Endothelial cell of umbilical vein (primary cell): ENCODE measurements around the gene FANCE. TPM values are rescaled to one million over a fixed set of nuclear protein-coding genes. Genes with fewer than 3 reads are reported as not detected.

ENCODE experiments used
- BruUV-seq: library from RNA; stranded (reverse); fragments of 400-500 nt; replicated peaks from 2 replicates; lab custom pipeline; 2021; lab: Mats Ljungman, UMichigan
- CTCF ChIA-PET: fragments of 300-600, 350-600 bp; sonication (Branson Sonifier 250); formaldehyde crosslinking; loops from one replicate; lab custom pipeline; 2021; ENCODE audit warnings: antibody characterized with exemption, inconsistent platforms; lab: Charles Lee
- POLR2A ChIA-PET: fragments of 300-600, 350-600 bp; sonication (Branson Sonifier 250); formaldehyde crosslinking; loops from one replicate; lab custom pipeline; 2021; ENCODE audit warnings: antibody characterized with exemption, inconsistent platforms; lab: Charles Lee
- DNase-seq: peaks from one replicate; pipeline ENCODE4 v3.0.0-alpha.2; 2011; ENCODE audit warnings: low read depth, low spot score
- FAIRE-seq: peaks from 2 replicates; lab custom pipeline; 2011; peaks lifted over from hg19 to GRCh38; lab: Jason Lieb, UNC
- H2AFZ ChIP-seq: 2 replicates; pipeline ENCODE4 v1.6.0; 2012; ENCODE audit warnings: low read depth, low read length, control low read depth, inconsistent platforms
- H3K27ac ChIP-seq: 2 replicates; pipeline ENCODE4 v1.5.1; 2011; ENCODE audit warnings: low read depth, mild to moderate bottlenecking, control low read depth, low read length, moderate library complexity; ENCODE audit not compliant: insufficient read depth
- H3K27me3 ChIP-seq, 2 experiments: 2 replicates each; pipeline versions ENCODE4 v1.6.0 to v1.6.1; 2011; ENCODE audit warnings: low read length in 2 of 2, mixed read lengths in 1 of 2; ENCODE audit not compliant: control insufficient read depth in 2 of 2, insufficient read depth in 2 of 2
- H3K36me3 ChIP-seq, 2 experiments: 2 replicates in 1 of 2; 3 replicates in 1 of 2; pipeline ENCODE4 v1.5.1; 2011; ENCODE audit warnings: low read length in 2 of 2, mild to moderate bottlenecking in 1 of 2, moderate library complexity in 1 of 2; ENCODE audit not compliant: control insufficient read depth in 2 of 2, insufficient read depth in 2 of 2; ENCODE audit errors: extremely low read depth in 1 of 2
- H3K4me1 ChIP-seq: 3 replicates; pipeline ENCODE4 v1.5.1; 2011; ENCODE audit warnings: mild to moderate bottlenecking, low read length; ENCODE audit not compliant: control insufficient read depth, insufficient read depth; ENCODE audit errors: extremely low read depth
- H3K4me2 ChIP-seq: 2 replicates; pipeline ENCODE4 v1.6.1; 2011; ENCODE audit warnings: low read length, control low read depth, mixed read lengths; ENCODE audit not compliant: insufficient read depth
- H3K4me3 ChIP-seq, 3 experiments: fragments of 200-600 bp in 1 of 3; sonication (generic), shearing (Covaris generic) in 1 of 3; replicated peaks in 1 of 3; 2 replicates each; pipeline ENCODE4 v1.5.1; 2011 to 2016; ENCODE audit warnings: control low read depth in 3 of 3, low read length in 3 of 3, mild to moderate bottlenecking in 2 of 3, inconsistent platforms in 1 of 3, low read depth in 1 of 3, moderate library complexity in 1 of 3; ENCODE audit not compliant: insufficient read depth in 1 of 3
- H3K79me2 ChIP-seq: 2 replicates; pipeline ENCODE4 v1.6.0; 2012; ENCODE audit warnings: low read length, inconsistent platforms; ENCODE audit not compliant: control insufficient read depth, insufficient read depth
- H3K9ac ChIP-seq: replicated peaks from 2 replicates; pipeline ENCODE3; 2011; ENCODE audit warnings: low read length, control low read depth; ENCODE audit not compliant: insufficient read depth; ENCODE audit errors: extremely low read depth
- H3K9me1 ChIP-seq: replicated peaks from 3 replicates; pipeline ENCODE4 v1.6.0; 2011; ENCODE audit warnings: mild to moderate bottlenecking, low read length; ENCODE audit not compliant: control insufficient read depth, insufficient read depth; ENCODE audit errors: extremely low read depth
- H3K9me3 ChIP-seq: replicated peaks from 2 replicates; pipeline ENCODE4 v1.5.1; 2012; ENCODE audit warnings: low read length, inconsistent platforms; ENCODE audit not compliant: control insufficient read depth, insufficient read depth
- H4K20me1 ChIP-seq: replicated peaks from 2 replicates; pipeline ENCODE3; 2011; ENCODE audit warnings: mild to moderate bottlenecking, low read length; ENCODE audit not compliant: control insufficient read depth, insufficient read depth; ENCODE audit errors: extremely low read depth
- CTCF ChIP-seq, 2 donors: IDR thresholded peaks; 1 replicate in 1 of 2; 2 replicates in 1 of 2; pipeline ENCODE4 v1.5.1; 2011; ENCODE audit warnings: low read length in 2 of 2, mild to moderate bottlenecking in 2 of 2, moderate library complexity in 2 of 2, control low read depth in 1 of 2, inconsistent platforms in 1 of 2, low read depth in 1 of 2; ENCODE audit not compliant: insufficient read depth in 1 of 2; ENCODE audit errors: extremely low read depth in 1 of 2
- EZH2 ChIP-seq: IDR thresholded peaks from 2 replicates; pipeline ENCODE4 v1.6.1; 2012; ENCODE audit warnings: borderline replicate concordance, low read depth, mild to moderate bottlenecking, moderate library complexity, low read length, inconsistent platforms; ENCODE audit not compliant: severe bottlenecking
- FOS ChIP-seq: IDR thresholded peaks from 2 replicates; pipeline ENCODE4 v1.6.1; 2011; ENCODE audit warnings: mild to moderate bottlenecking, low read length, moderate library complexity, borderline replicate concordance; ENCODE audit not compliant: insufficient read depth
- GATA2 ChIP-seq: IDR thresholded peaks from 2 replicates; pipeline ENCODE4 v1.7.0; 2011; ENCODE audit warnings: low read depth, mild to moderate bottlenecking, moderate library complexity, mixed read lengths, low read length; ENCODE audit not compliant: insufficient read length, insufficient read depth
- JUN ChIP-seq: IDR thresholded peaks from 2 replicates; pipeline ENCODE4 v1.6.1; 2011; ENCODE audit warnings: borderline replicate concordance, low read depth; ENCODE audit not compliant: insufficient read length, insufficient read depth
- MAX ChIP-seq: IDR thresholded peaks from 2 replicates; pipeline ENCODE4 v1.6.1; 2011; ENCODE audit not compliant: insufficient read depth, insufficient read length
- MYC ChIP-seq: IDR thresholded peaks from one replicate; pipeline ENCODE4 v1.6.1; 2011; ENCODE audit warnings: mild to moderate bottlenecking, low read depth, low read length
- POLR2A ChIP-seq: IDR thresholded peaks from 2 replicates; pipeline ENCODE4 v1.6.1; 2012; ENCODE audit warnings: low read depth, mild to moderate bottlenecking, control low read depth, low read length
- POLR2AphosphoS5 ChIP-seq: IDR thresholded peaks from 2 replicates; pipeline ENCODE4 v1.6.1; 2012; ENCODE audit warnings: low read depth, mild to moderate bottlenecking, control low read depth, low read length, moderate library complexity; ENCODE audit not compliant: insufficient read depth
- dilution Hi-C: fragments of 300-500 bp; cut with MboI; formaldehyde crosslinking; loops from one replicate; pipeline ENCODE4 v1.15.0; 2019; ENCODE audit warnings: low sequenced_read_pairs; ENCODE audit not compliant: extremely low pct_ligation_motif_present
- intact Hi-C: fragments of 100-400 bp; cut with micrococcal nuclease; formaldehyde crosslinking; loops from one replicate; pipeline ENCODE4 v1.10.0; 2022
- polyA plus RNA-seq, 4 experiments: library from polyadenylated mRNA; depleted of rRNA in 3 of 4; stranded (reverse) in 3 of 4; unstranded in 1 of 4; fragments of >200 nt; gene quantifications; 2 replicates each; pipeline versions ENCODE4 v1.2.1 to v1.2.3, GENCODE V29; 2011 to 2012; ENCODE audit warnings: missing spikeins in 1 of 4
- total RNA-seq: library from RNA; stranded (reverse); gene quantifications from 2 replicates; pipeline ENCODE4 v1.2.3, GENCODE V29; 2021

FANCE gene
- total and polyA plus RNA-seq, 2 donors (not counting 3 experiments of a cell fraction or from before 2014, with no cell fraction given): 9.1 to 12.7 TPM

GRCh38 chr6:35484921-35485392 lies 32.8 kb downstream of the FANCE start:
- H3K4me3 ChIP-seq: no peak overlapping the region
- TF ChIP-seq GATA2 (no peak), MYC (no peak), POLR2AphosphoS5 (no peak), MAX (no peak), FOS (no peak), CTCF (IDR thresholded peaks at IDR 0.05; ENCODE audit: extremely low read depth in 1 of 2, insufficient read depth in 1 of 2, low read depth in 1 of 2, low read length in 2 of 2) (no peak), JUN (no peak), POLR2A (no peak), EZH2 (no peak)
- no peaks in the 10 kb centered on the region for H3K4me1 ChIP-seq
- H3K27ac ChIP-seq: no peak overlapping the region
- POLR2A ChIA-PET: no interaction called here
- no peak for FAIRE-seq
- no peak for DNase-seq
- CTCF ChIA-PET: no interaction called here
- no peaks in the 10 kb centered on the region for H3K36me3 ChIP-seq
- H2AFZ ChIP-seq: no peak overlapping the region
- H4K20me1 ChIP-seq: no peaks in the 10 kb centered on the region
- BruUV-seq: no TSS peak
- no peaks in the 10 kb centered on the region for H3K79me2 ChIP-seq
- H3K9me3 ChIP-seq: no peaks in the 10 kb centered on the region
- no peak overlapping the region for H3K9ac ChIP-seq
- dilution Hi-C loops (no loop called here), intact Hi-C loops (no loop called here)
- H3K27me3 ChIP-seq: no peaks in the 10 kb centered on the region
- no peaks in the 10 kb centered on the region for H3K9me1 ChIP-seq
- no peak overlapping the region for H3K4me2 ChIP-seq
